ENCODE measurements around the gene APLP2.

DNA sequence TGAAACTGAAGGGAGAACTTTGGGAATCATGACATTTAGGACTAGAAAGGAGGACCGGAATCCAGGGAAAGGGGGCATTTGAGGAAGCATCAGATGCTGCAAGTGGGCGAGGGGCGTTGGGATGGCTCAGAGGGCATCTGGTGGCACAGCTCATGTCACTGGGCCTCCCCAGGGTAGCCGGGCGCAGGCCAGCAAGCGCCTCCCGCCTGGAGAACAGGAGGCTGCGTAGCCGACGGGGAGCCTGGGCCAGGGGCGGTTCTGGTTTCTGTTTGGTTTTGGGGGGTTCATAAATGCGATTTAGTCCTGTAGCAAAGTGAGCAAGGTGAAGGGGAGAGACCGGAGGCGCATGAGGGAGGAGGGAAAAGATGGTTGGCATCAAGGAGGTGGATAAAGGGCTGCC is 89.4 kb downstream of the APLP2 start:
- TF ChIP-seq, protein P1, sequence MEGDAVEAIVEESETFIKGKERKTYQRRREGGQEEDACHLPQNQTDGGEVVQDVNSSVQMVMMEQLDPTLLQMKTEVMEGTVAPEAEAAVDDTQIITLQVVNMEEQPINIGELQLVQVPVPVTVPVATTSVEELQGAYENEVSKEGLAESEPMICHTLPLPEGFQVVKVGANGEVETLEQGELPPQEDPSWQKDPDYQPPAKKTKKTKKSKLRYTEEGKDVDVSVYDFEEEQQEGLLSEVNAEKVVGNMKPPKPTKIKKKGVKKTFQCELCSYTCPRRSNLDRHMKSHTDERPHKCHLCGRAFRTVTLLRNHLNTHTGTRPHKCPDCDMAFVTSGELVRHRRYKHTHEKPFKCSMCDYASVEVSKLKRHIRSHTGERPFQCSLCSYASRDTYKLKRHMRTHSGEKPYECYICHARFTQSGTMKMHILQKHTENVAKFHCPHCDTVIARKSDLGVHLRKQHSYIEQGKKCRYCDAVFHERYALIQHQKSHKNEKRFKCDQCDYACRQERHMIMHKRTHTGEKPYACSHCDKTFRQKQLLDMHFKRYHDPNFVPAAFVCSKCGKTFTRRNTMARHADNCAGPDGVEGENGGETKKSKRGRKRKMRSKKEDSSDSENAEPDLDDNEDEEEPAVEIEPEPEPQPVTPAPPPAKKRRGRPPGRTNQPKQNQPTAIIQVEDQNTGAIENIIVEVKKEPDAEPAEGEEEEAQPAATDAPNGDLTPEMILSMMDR (IDR thresholded peaks at IDR 0.05), result no peak
- no peak for TF ChIP-seq POLR2A (IDR thresholded peaks at IDR 0.05)

All from Peyer's patch (tissue), 4 donors.